Calu3 (cell line): ENCODE results near the gene SBDS. TPM values are rescaled to one million over a fixed set of nuclear protein-coding genes. Genes with fewer than 3 reads are reported as not detected.

ENCODE experiments used
- BruUV-seq: library from RNA; stranded (reverse); fragments of 400-500 nt; replicated peaks from 2 replicates; lab custom pipeline; 2021; lab: Mats Ljungman, UMichigan
- CTCF ChIA-PET: fragments of 300-600 bp; sonication (Branson Sonifier 250); formaldehyde crosslinking; loops from one replicate; lab custom pipeline; 2022; ENCODE audit warnings: antibody characterized with exemption; lab: Charles Lee
- DNase-seq: peaks from one replicate; pipeline ENCODE4 v3.0.0; 2022
- H3K27ac Mint-ChIP-seq: one replicate; pipeline ENCODE4 v1.8.0; 2022; ENCODE audit warnings: mixed read lengths; ENCODE audit not compliant: unreplicated experiment
- H3K27me3 Mint-ChIP-seq: one replicate; pipeline ENCODE4 v1.8.0; 2022; ENCODE audit warnings: mixed read lengths; ENCODE audit not compliant: unreplicated experiment
- H3K36me3 Mint-ChIP-seq: one replicate; pipeline ENCODE4 v1.8.0; 2022; ENCODE audit warnings: mild to moderate bottlenecking, moderate library complexity, mixed read lengths; ENCODE audit not compliant: insufficient read depth, unreplicated experiment
- H3K4me1 Mint-ChIP-seq: one replicate; pipeline ENCODE4 v1.8.0; 2022; ENCODE audit warnings: mild to moderate bottlenecking, low read depth, mixed read lengths; ENCODE audit not compliant: unreplicated experiment
- H3K4me3 Mint-ChIP-seq: one replicate; pipeline ENCODE4 v1.8.0; 2022; ENCODE audit warnings: mild to moderate bottlenecking, low read depth, moderate library complexity, mixed read lengths; ENCODE audit not compliant: unreplicated experiment
- H3K9me3 Mint-ChIP-seq: one replicate; pipeline ENCODE4 v1.8.0; 2022; ENCODE audit warnings: low read depth, mixed read lengths; ENCODE audit not compliant: unreplicated experiment
- CTCF ChIP-seq: fragments of 200-600 bp; IDR thresholded peaks from one replicate; pipeline ENCODE4 v1.8.0; 2022; ENCODE audit warnings: antibody characterized with exemption; ENCODE audit not compliant: unreplicated experiment
- intact Hi-C: fragments of 100-400 bp; cut with micrococcal nuclease; formaldehyde crosslinking; loops from one replicate; pipeline ENCODE4 v1.10.0; 2022; ENCODE audit not compliant: unreplicated experiment
- total RNA-seq: library from RNA; stranded (reverse); gene quantifications from 2 replicates; pipeline ENCODE4 v1.2.3, GENCODE V29; 2022

The SBDS gene
- total RNA-seq, 1 experiment from 2014 or later = 54.6 TPM

- CTCF ChIA-PET = no interaction called here
- no peak overlapping the region for H3K4me3 Mint-ChIP-seq
- no peaks in the 10 kb centered on the region for H3K27me3 Mint-ChIP-seq
- no peak overlapping the region for H3K27ac Mint-ChIP-seq
- no peak for TF ChIP-seq CTCF
- H3K36me3 Mint-ChIP-seq = peaks cover 11% of the 10 kb centered on the region
- BruUV-seq = no TSS peak
- DNase-seq = no peak
- no peaks in the 10 kb centered on the region for H3K4me1 Mint-ChIP-seq
- intact Hi-C loops = no loop called here
- no peaks in the 10 kb centered on the region for H3K9me3 Mint-ChIP-seq
These were observed 56.1 kb downstream of the SBDS start for GRCh38 chr7:66939325-66939724.

GRCh38 chr7:66937940-66938339, 57.4 kb downstream of the SBDS start:
- H3K36me3 Mint-ChIP-seq = peaks cover 11% of the 10 kb centered on the region
- CTCF ChIA-PET = no interaction called here
- no peaks in the 10 kb centered on the region for H3K4me1 Mint-ChIP-seq
- no peaks in the 10 kb centered on the region for H3K27me3 Mint-ChIP-seq
- no peak for TF ChIP-seq CTCF
- no peaks in the 10 kb centered on the region for H3K9me3 Mint-ChIP-seq
- H3K4me3 Mint-ChIP-seq = no peak overlapping the region
- no peak overlapping the region for H3K27ac Mint-ChIP-seq
- intact Hi-C loops = no loop called here
- no peak for DNase-seq
- BruUV-seq = no TSS peak

Other genes starting within 250 kb of the SBDS start
- 70.5 and 72.5 TPM in 2 replicates for gene TMEM248, start 74.4 kb downstream of the SBDS start, total RNA-seq
- 12.1 and 13.9 TPM in 2 replicates for gene TYW1, start 1.2 kb upstream of the SBDS start, total RNA-seq